Measurements from ENCODE around the gene BEND7. TPM values are rescaled to one million over a fixed set of nuclear protein-coding genes. Genes with fewer than 3 reads are reported as not detected.

Gene BEND7
- total RNA-seq, 1 donor from 2014 or later, result 15.8 TPM

DNA sequence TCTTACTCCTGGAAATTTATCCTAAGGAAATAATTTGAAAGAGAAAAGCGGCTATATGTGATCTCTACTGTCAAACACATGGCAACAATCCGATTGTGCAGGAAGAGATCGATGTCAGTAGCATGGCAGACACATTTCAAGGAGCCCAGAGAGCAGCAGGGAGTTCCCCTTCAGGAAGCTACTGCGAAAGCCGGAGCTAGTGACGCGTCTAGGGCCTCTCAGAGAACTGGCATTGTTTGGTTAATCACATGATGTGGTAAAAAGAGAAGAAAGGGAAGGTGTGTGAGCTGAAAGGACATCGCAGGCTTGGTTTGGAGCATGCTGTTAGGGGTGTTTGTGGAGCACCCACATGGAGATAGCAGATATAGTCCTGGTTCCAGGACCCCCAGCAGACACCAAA lies 74.9 kb downstream of the BEND7 start:
- H3K9me3 Mint-ChIP-seq (ENCODE audit: low read depth), result no peaks in the 10 kb centered on the region
- TF ChIP-seq, protein P1, sequence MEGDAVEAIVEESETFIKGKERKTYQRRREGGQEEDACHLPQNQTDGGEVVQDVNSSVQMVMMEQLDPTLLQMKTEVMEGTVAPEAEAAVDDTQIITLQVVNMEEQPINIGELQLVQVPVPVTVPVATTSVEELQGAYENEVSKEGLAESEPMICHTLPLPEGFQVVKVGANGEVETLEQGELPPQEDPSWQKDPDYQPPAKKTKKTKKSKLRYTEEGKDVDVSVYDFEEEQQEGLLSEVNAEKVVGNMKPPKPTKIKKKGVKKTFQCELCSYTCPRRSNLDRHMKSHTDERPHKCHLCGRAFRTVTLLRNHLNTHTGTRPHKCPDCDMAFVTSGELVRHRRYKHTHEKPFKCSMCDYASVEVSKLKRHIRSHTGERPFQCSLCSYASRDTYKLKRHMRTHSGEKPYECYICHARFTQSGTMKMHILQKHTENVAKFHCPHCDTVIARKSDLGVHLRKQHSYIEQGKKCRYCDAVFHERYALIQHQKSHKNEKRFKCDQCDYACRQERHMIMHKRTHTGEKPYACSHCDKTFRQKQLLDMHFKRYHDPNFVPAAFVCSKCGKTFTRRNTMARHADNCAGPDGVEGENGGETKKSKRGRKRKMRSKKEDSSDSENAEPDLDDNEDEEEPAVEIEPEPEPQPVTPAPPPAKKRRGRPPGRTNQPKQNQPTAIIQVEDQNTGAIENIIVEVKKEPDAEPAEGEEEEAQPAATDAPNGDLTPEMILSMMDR (IDR thresholded peaks at IDR 0.05), result no peak
- no peak for DNase-seq (ENCODE audit: low spot score)
- H3K27me3 Mint-ChIP-seq (ENCODE audit: low read depth), result no peaks in the 10 kb centered on the region
- no peak overlapping the region for H3K4me3 Mint-ChIP-seq (ENCODE audit: unreplicated experiment)
- no peak overlapping the region for H3K27ac Mint-ChIP-seq (ENCODE audit: unreplicated experiment)
- no peaks in the 10 kb centered on the region for H3K4me1 Mint-ChIP-seq (ENCODE audit: low read depth)
- H3K36me3 Mint-ChIP-seq (ENCODE audit: low read depth), result peaks cover 7% of the 10 kb centered on the region

DNA sequence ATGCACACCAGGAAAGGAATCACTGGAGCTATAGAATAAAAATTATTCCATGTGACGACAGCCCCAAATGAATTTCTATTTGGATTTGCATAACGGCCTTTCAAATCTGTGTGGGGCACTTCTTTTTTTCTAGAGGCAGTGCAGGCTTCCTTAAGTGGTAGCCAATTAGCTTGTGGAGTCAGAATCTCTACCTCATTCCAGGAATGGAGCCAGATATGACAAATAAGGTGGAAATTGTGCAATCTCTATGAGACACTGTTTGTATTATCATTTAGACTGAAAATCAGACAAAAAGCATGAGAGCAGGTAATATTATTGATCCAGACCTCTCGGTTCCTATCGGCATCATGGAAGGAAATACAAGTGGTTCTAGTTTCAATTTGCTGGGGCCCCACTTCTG lies 78.7 kb downstream of the BEND7 start:
- Mint-ChIP-seq H3K27me3 (ENCODE audit: low read depth) (no peaks in the 10 kb centered on the region), H3K4me3 (ENCODE audit: unreplicated experiment) (no peak overlapping the region), H3K9me3 (ENCODE audit: low read depth) (no peaks in the 10 kb centered on the region), H3K4me1 (ENCODE audit: low read depth) (no peaks in the 10 kb centered on the region), H3K27ac (ENCODE audit: unreplicated experiment) (no peak overlapping the region), H3K36me3 (ENCODE audit: low read depth) (peaks cover 22% of the 10 kb centered on the region)
- no peak for DNase-seq (ENCODE audit: low spot score)
- TF ChIP-seq, protein P1 (IDR thresholded peaks at IDR 0.05), result no peak

DNA sequence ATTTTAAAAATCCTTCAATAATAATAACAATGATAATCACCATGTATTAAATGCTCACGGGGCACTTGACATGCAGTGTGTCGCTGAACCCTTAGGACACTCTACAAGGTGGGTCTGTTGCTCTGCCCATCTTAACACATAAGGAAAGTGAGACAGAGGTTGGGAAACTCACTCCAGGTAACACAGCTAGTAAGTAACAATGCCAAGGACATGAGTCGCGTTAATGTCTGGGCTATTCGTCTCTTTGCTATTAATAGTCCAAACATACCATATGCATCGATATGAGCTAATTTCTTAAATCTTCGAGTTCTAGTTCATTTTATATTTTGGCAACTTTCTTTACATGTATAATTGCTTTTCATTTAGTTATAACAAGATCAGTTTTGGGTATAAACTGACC lies 79.5 kb downstream of the BEND7 start:
- TF ChIP-seq, protein P1 (IDR thresholded peaks at IDR 0.05), result no peak
- Mint-ChIP-seq H3K36me3 (ENCODE audit: low read depth) (peaks cover 23% of the 10 kb centered on the region), H3K27ac (ENCODE audit: unreplicated experiment) (no peak overlapping the region), H3K9me3 (ENCODE audit: low read depth) (no peaks in the 10 kb centered on the region), H3K4me3 (ENCODE audit: unreplicated experiment) (no peak overlapping the region), H3K4me1 (ENCODE audit: low read depth) (no peaks in the 10 kb centered on the region), H3K27me3 (ENCODE audit: low read depth) (no peaks in the 10 kb centered on the region)
- DNase-seq (ENCODE audit: low spot score), result no peak

DNA sequence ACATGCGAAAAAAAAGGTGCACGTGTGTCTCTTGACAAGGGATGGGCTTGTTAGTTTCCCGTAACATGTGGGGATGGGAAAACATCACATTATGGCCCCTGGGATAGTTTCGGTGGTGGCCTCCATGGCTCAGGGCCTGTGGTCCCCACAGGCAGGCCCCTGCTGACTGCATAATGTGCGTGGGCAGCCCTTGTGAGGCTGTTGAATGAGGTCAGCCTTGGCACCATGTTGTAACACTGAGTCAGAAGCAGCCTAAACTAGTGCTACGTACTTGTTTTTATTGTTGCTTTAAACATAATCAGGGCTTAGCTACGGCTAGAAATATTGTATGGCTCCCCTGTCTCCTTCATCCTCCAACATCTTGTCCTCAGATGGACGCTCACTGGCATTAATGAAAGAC lies 80.6 kb downstream of the BEND7 start:
- H3K4me1 Mint-ChIP-seq (ENCODE audit: low read depth), result no peaks in the 10 kb centered on the region
- H3K27ac Mint-ChIP-seq (ENCODE audit: unreplicated experiment), result no peak overlapping the region
- no peaks in the 10 kb centered on the region for H3K27me3 Mint-ChIP-seq (ENCODE audit: low read depth)
- no peaks in the 10 kb centered on the region for H3K9me3 Mint-ChIP-seq (ENCODE audit: low read depth)
- TF ChIP-seq, protein P1 (IDR thresholded peaks at IDR 0.05), result no peak
- no peak overlapping the region for H3K4me3 Mint-ChIP-seq (ENCODE audit: unreplicated experiment)
- H3K36me3 Mint-ChIP-seq (ENCODE audit: low read depth), result peaks cover 20% of the 10 kb centered on the region
- DNase-seq (ENCODE audit: low spot score), result no peak

DNA sequence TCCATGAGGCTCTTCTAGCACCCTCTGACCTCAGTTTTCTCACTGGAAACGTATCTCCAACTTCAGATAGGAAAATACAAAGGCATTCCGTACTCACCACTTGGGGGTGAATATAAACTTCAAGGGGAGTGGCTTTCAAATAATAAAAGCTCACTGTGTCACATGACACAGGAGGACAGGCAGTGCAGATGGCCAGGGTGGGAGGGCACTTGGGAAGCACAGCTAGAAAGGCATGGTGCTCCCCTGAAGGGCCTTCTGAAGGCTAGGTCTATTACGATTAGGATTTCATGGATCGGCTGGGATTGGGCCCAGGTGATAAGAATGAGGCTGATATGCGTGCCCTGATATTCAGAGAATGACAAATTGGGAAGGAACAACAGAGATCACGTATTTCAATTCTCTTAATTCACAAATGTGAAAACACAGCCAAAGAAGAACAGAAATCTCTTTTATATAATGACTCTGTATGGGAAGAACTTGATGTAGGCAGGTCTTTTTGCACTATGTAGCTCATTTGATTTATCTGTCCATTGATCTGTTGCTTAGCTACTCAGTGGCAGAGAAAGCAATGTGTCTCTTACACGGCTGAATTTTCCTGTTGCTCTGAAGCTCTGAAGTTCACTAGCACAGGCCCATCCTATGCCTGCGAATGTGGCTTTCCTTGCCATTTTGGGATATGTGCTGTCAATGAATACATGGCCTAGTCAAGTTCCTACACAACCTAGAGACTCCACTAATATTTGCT lies 83.0 kb downstream of the BEND7 start:
- H3K4me3 Mint-ChIP-seq (ENCODE audit: unreplicated experiment), result no peak overlapping the region
- TF ChIP-seq, protein P1 (IDR thresholded peaks at IDR 0.05), result no peak
- H3K4me1 Mint-ChIP-seq (ENCODE audit: low read depth), result peaks cover under 1% of the 10 kb centered on the region
- peaks cover 17% of the 10 kb centered on the region for H3K36me3 Mint-ChIP-seq (ENCODE audit: low read depth)
- H3K27me3 Mint-ChIP-seq (ENCODE audit: low read depth), result peaks cover 11% of the 10 kb centered on the region
- DNase-seq (ENCODE audit: low spot score), result no peak
- no peak overlapping the region for H3K27ac Mint-ChIP-seq (ENCODE audit: unreplicated experiment)
- H3K9me3 Mint-ChIP-seq (ENCODE audit: low read depth), result no peaks in the 10 kb centered on the region

Measured in chondrocyte (in vitro differentiated cells).